ENCODE data around the gene PREPL.

Gene PREPL

GRCh38 chr2:44367591-44367990, 6.3 kb upstream of the PREPL start:
- no peaks in the 10 kb centered on the region for H3K27me3 ChIP-seq (ENCODE audit: insufficient read depth, low read length)

GRCh38 chr2:44364604-44365003, 3.3 kb upstream of the PREPL start:
- Histone ChIP-seq H3K4me3 (ENCODE audit: low read length) (no peak overlapping the region), H3K4me1 (ENCODE audit: insufficient read depth, low read length) (peaks cover 3% of the 10 kb centered on the region; the same call in 1 of the 2 replicates), H3K9ac (ENCODE audit: low read depth, low read length) (no peak overlapping the region), H3K9me3 (ENCODE audit: insufficient read depth, low read depth, low read length) (no peaks in the 10 kb centered on the region), H3K36me3 (ENCODE audit: insufficient read depth, low read depth, low read length) (no peaks in the 10 kb centered on the region), H3K27me3 (ENCODE audit: insufficient read depth, low read length) (no peaks in the 10 kb centered on the region), H3K27ac (ENCODE audit: low read length) (no peak overlapping the region)

More at GRCh38 chr2:44367591-44367990, 6.3 kb upstream of the PREPL start:
- Histone ChIP-seq H3K9ac (ENCODE audit: low read depth, low read length) (no peak overlapping the region), H3K4me3 (ENCODE audit: low read length) (no peak overlapping the region), H3K27ac (ENCODE audit: low read length) (no peak overlapping the region), H3K9me3 (ENCODE audit: insufficient read depth, low read depth, low read length) (no peaks in the 10 kb centered on the region), H3K36me3 (ENCODE audit: insufficient read depth, low read depth, low read length) (no peaks in the 10 kb centered on the region), H3K4me1 (ENCODE audit: insufficient read depth, low read length) (peaks cover 8% of the 10 kb centered on the region; the same call in 1 of the 2 replicates)

DNA sequence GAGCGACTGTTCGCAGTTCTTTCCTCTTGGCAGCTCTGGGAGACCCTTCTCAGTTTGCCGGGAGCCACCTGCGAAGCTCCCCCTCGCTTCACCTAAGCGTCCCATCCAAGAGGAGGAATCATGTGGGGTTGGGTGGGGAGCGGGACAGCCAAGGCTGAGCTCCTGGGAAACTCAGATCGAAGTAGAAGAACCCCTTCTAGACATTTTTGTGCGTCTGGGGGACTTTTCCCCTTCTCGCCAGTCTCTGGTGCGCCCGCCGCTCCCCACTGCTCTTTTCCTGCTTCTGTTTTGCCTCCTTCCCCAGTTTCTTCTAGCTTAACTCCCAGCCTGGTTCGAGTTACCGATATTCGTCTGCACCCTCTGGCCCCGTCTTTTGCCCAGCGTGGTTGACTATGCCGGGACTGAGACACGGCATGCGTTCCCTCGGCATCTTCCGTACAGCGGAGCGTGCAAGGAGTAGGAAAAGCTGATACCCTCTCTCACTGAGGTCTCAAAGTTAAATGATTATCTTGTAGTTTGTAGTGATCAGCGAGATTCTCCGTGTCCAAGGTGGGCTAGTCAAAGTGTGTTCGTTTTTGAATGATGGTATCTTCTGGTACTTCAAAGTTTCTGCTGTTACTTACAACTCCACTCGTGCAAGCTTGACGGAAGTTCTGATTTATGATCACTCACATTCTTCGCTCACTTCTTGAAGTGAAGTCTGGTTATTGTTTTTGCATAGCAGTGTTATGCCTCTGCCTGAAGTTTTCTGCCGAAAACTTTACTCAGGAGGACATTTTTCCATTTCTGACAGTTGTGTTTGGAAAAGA, 1.1 kb upstream of the PREPL start:
- no peaks in the 10 kb centered on the region for H3K36me3 ChIP-seq (ENCODE audit: insufficient read depth, low read depth, low read length)
- peak overlapping the region; percentile 99 for H3K27ac ChIP-seq (ENCODE audit: low read length)
- no peaks in the 10 kb centered on the region for H3K27me3 ChIP-seq (ENCODE audit: insufficient read depth, low read length)
- H3K9ac ChIP-seq (ENCODE audit: low read depth, low read length), result peak overlapping the region; percentile 98
- peaks cover 3% of the 10 kb centered on the region; the same call in 1 of the 2 replicates for H3K4me1 ChIP-seq (ENCODE audit: insufficient read depth, low read length)
- no peaks in the 10 kb centered on the region for H3K9me3 ChIP-seq (ENCODE audit: insufficient read depth, low read depth, low read length)
- peak overlapping the region; percentile 86 for H3K4me3 ChIP-seq (ENCODE audit: low read length)

DNA sequence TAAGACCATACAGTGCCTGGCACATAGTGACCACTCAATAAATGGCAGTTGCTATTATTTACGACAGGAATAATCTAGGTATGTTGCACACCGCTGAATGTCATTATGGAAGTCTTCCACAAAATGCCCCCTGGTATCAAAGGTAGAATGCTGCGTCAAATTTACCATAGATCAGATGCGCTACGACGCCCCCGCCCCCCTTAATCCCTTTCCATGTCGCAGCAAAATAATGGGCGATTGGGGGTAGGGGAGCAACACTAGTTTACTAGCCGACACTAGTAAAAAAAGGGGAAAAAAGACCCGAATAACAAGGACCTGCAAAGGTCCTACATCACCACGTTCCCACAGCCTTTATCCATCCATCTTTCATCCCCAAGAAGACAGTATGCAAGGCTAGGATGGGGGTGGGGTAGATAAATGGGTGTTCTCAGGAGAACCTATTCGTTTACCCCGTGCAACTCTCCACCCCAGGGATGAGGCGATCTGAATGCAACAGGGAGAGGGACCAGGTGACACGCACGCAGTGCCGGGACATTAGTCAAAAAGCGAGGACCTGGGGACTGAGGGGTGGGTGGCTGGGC, 455 bp downstream of the PREPL start:
- no peaks in the 10 kb centered on the region for H3K36me3 ChIP-seq (ENCODE audit: insufficient read depth, low read depth, low read length)
- no peaks in the 10 kb centered on the region for H3K27me3 ChIP-seq (ENCODE audit: insufficient read depth, low read length)
- H3K9me3 ChIP-seq (ENCODE audit: insufficient read depth, low read depth, low read length), result no peaks in the 10 kb centered on the region
- H3K27ac ChIP-seq (ENCODE audit: low read length), result peak overlapping the region; percentile 99
- H3K4me3 ChIP-seq (ENCODE audit: low read length), result peak overlapping the region; percentile 86
- H3K4me1 ChIP-seq (ENCODE audit: insufficient read depth, low read length), result peaks cover 3% of the 10 kb centered on the region; the same call in 1 of the 2 replicates
- H3K9ac ChIP-seq (ENCODE audit: low read depth, low read length), result peak overlapping the region; percentile 98; the same call in 1 of the 2 replicates

DNA sequence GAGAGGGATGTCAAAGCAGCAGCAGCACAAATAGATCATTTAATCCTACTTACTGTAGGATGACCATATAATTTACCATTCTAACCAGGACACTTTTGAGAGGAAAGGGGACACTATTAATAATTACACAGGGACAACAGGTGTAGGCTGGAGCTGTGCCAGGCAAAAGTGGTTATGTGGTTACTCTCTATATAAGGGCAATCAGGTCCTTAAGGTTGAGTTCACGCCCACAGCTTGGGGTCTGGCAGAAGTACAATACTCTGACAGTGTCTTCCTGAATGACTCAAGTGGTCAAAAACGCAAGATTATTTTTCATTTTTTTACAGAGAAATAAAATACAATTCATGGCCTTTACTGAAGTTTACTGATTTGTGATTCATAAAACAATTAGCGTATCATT, 2.8 kb downstream of the PREPL start:
- H3K9ac ChIP-seq (ENCODE audit: low read depth, low read length), result no peak overlapping the region
- H3K4me3 ChIP-seq (ENCODE audit: low read length), result no peak overlapping the region
- H3K4me1 ChIP-seq (ENCODE audit: insufficient read depth, low read length), result peaks cover 3% of the 10 kb centered on the region; the same call in 1 of the 2 replicates
- H3K27ac ChIP-seq (ENCODE audit: low read length), result no peak overlapping the region
- H3K36me3 ChIP-seq (ENCODE audit: insufficient read depth, low read depth, low read length), result no peaks in the 10 kb centered on the region
- no peaks in the 10 kb centered on the region for H3K9me3 ChIP-seq (ENCODE audit: insufficient read depth, low read depth, low read length)
- no peaks in the 10 kb centered on the region for H3K27me3 ChIP-seq (ENCODE audit: insufficient read depth, low read length)

GRCh38 chr2:44354761-44355160, 6.5 kb downstream of the PREPL start:
- no peaks in the 10 kb centered on the region for H3K36me3 ChIP-seq (ENCODE audit: insufficient read depth, low read depth, low read length)
- no peak overlapping the region for H3K4me3 ChIP-seq (ENCODE audit: low read length)
- no peaks in the 10 kb centered on the region for H3K4me1 ChIP-seq (ENCODE audit: insufficient read depth, low read length)
- H3K27ac ChIP-seq (ENCODE audit: low read length), result no peak overlapping the region
- no peaks in the 10 kb centered on the region for H3K27me3 ChIP-seq (ENCODE audit: insufficient read depth, low read length)
- H3K9ac ChIP-seq (ENCODE audit: low read depth, low read length), result no peak overlapping the region
- H3K9me3 ChIP-seq (ENCODE audit: insufficient read depth, low read depth, low read length), result no peaks in the 10 kb centered on the region

DNA sequence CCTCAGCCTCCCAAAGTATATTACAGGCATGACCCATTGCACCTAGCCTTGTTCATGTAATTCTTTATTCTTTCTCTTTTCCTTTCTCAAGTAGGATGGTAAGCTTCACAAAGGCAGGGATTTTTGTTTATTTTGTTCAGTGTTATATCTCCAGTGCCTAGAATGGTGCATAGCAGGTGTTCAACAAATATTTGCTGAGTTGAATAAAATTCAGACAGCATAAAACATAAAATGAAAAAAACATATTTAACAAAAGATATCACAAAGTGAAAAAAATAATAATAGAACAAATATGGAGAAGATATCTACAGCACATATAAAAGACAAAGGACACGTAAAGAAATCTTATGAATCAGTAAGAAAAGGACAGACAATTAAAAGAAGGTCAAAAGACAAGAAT, 8.8 kb downstream of the PREPL start:
- H3K9ac ChIP-seq (ENCODE audit: low read depth, low read length), result no peak overlapping the region
- no peaks in the 10 kb centered on the region for H3K27me3 ChIP-seq (ENCODE audit: insufficient read depth, low read length)
- no peak overlapping the region for H3K27ac ChIP-seq (ENCODE audit: low read length)
- no peaks in the 10 kb centered on the region for H3K36me3 ChIP-seq (ENCODE audit: insufficient read depth, low read depth, low read length)
- no peaks in the 10 kb centered on the region for H3K4me1 ChIP-seq (ENCODE audit: insufficient read depth, low read length)
- H3K4me3 ChIP-seq (ENCODE audit: low read length), result no peak overlapping the region
- H3K9me3 ChIP-seq (ENCODE audit: insufficient read depth, low read depth, low read length), result no peaks in the 10 kb centered on the region

GRCh38 chr2:44351676-44352075, 9.6 kb downstream of the PREPL start:
- Histone ChIP-seq H3K9ac (ENCODE audit: low read depth, low read length) (no peak overlapping the region), H3K27me3 (ENCODE audit: insufficient read depth, low read length) (no peaks in the 10 kb centered on the region), H3K4me1 (ENCODE audit: insufficient read depth, low read length) (no peaks in the 10 kb centered on the region), H3K36me3 (ENCODE audit: insufficient read depth, low read depth, low read length) (no peaks in the 10 kb centered on the region), H3K27ac (ENCODE audit: low read length) (no peak overlapping the region), H3K9me3 (ENCODE audit: insufficient read depth, low read depth, low read length) (no peaks in the 10 kb centered on the region), H3K4me3 (ENCODE audit: low read length) (no peak overlapping the region)

- peaks cover under 1% of the 10 kb centered on the region; the same call in 1 of the 2 replicates for H3K36me3 ChIP-seq (ENCODE audit: insufficient read depth, low read depth, low read length)
- H3K9ac ChIP-seq (ENCODE audit: low read depth, low read length), result no peak overlapping the region
- H3K9me3 ChIP-seq (ENCODE audit: insufficient read depth, low read depth, low read length), result no peaks in the 10 kb centered on the region
- no peaks in the 10 kb centered on the region for H3K27me3 ChIP-seq (ENCODE audit: insufficient read depth, low read length)
- no peak overlapping the region for H3K27ac ChIP-seq (ENCODE audit: low read length)
- H3K4me3 ChIP-seq (ENCODE audit: low read length), result no peak overlapping the region
- H3K4me1 ChIP-seq (ENCODE audit: insufficient read depth, low read length), result no peaks in the 10 kb centered on the region
Measured at GRCh38 chr2:44351088-44351487, 10.2 kb downstream of the PREPL start.

DNA sequence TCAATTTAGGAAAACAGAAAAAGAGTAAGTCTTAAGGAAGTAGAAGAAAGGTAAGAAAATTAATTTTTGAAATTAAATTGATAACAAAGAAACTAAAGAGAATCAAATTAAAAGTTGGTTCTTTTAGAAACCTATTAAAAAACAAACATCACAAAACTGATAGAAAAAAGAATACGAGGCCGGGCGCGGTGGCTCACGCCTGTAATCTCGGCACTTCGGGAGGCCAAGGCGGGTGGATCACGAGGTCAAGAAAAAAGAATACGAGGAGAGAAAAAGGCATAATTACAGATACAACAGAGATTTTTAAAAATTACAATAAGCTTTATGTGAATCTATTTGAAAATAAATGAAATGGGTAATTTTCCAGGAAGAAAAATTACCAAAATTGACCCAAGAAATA, 11.8 kb downstream of the PREPL start:
- Histone ChIP-seq H3K9ac (ENCODE audit: low read depth, low read length) (no peak overlapping the region), H3K4me3 (ENCODE audit: low read length) (no peak overlapping the region), H3K9me3 (ENCODE audit: insufficient read depth, low read depth, low read length) (no peaks in the 10 kb centered on the region), H3K4me1 (ENCODE audit: insufficient read depth, low read length) (no peaks in the 10 kb centered on the region), H3K36me3 (ENCODE audit: insufficient read depth, low read depth, low read length) (peaks cover 5% of the 10 kb centered on the region; the same call in 1 of the 2 replicates), H3K27ac (ENCODE audit: low read length) (no peak overlapping the region), H3K27me3 (ENCODE audit: insufficient read depth, low read length) (no peaks in the 10 kb centered on the region)

DNA sequence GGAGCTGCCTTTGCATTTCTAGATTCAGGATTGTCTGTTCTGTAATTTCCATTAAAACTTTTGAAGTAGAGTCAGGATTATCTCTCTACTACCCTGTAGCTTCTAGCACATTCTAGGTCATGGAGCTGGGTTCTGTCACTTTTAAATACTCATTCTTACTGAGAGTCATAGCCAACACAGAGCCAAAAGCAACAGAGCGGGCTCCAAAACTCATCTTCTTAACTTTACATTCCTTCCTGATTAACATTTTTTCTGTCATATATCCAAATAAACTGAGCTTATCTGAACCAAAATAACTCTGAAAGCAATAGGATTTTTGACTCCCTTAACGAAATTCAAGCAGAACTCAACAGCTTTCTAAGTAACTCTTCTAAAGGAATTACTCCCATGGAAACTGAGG, 12.9 kb downstream of the PREPL start:
- no peak overlapping the region for H3K9ac ChIP-seq (ENCODE audit: low read depth, low read length)
- peaks cover 12% of the 10 kb centered on the region for H3K36me3 ChIP-seq (ENCODE audit: insufficient read depth, low read depth, low read length)
- H3K4me1 ChIP-seq (ENCODE audit: insufficient read depth, low read length), result no peaks in the 10 kb centered on the region
- no peak overlapping the region for H3K27ac ChIP-seq (ENCODE audit: low read length)
- H3K4me3 ChIP-seq (ENCODE audit: low read length), result no peak overlapping the region
- no peaks in the 10 kb centered on the region for H3K27me3 ChIP-seq (ENCODE audit: insufficient read depth, low read length)
- no peaks in the 10 kb centered on the region for H3K9me3 ChIP-seq (ENCODE audit: insufficient read depth, low read depth, low read length)

GRCh38 chr2:44347526-44347925, 13.8 kb downstream of the PREPL start:
- Histone ChIP-seq H3K9me3 (ENCODE audit: insufficient read depth, low read depth, low read length) (no peaks in the 10 kb centered on the region), H3K9ac (ENCODE audit: low read depth, low read length) (no peak overlapping the region), H3K4me1 (ENCODE audit: insufficient read depth, low read length) (no peaks in the 10 kb centered on the region), H3K4me3 (ENCODE audit: low read length) (no peak overlapping the region), H3K27ac (ENCODE audit: low read length) (no peak overlapping the region), H3K36me3 (ENCODE audit: insufficient read depth, low read depth, low read length) (peaks cover 21% of the 10 kb centered on the region), H3K27me3 (ENCODE audit: insufficient read depth, low read length) (no peaks in the 10 kb centered on the region)

Data from iPS-20b (cell line).